Trophoblast cell (in vitro differentiated cells and primary cell): ENCODE results near the gene TMEM174.

ENCODE experiments used
- DNase-seq, 2 donors: peaks; one replicate each; pipeline ENCODE4 v3.0.0-alpha.2; 2016
- H2AFZ ChIP-seq: 2 replicates; pipeline ENCODE4 v1.6.1; 2013; ENCODE audit warnings: low read length, moderate library complexity, mild to moderate bottlenecking; ENCODE audit not compliant: insufficient read depth, poor library complexity
- H2AK5ac ChIP-seq: 2 replicates; pipeline ENCODE4 v1.6.1; 2013; ENCODE audit warnings: mild to moderate bottlenecking, low read length
- H2BK120ac ChIP-seq: 2 replicates; pipeline ENCODE4 v1.6.1; 2013; ENCODE audit warnings: low read length, mild to moderate bottlenecking, moderate library complexity; ENCODE audit not compliant: insufficient read depth, poor library complexity
- H2BK12ac ChIP-seq: 2 replicates; pipeline ENCODE4 v1.6.1; 2013; ENCODE audit warnings: mild to moderate bottlenecking, low read length, moderate library complexity
- H2BK5ac ChIP-seq: 2 replicates; pipeline ENCODE4 v1.6.1; 2013; ENCODE audit warnings: low read length, low read depth, moderate library complexity, mild to moderate bottlenecking; ENCODE audit not compliant: poor library complexity
- H3K14ac ChIP-seq: 2 replicates; pipeline ENCODE4 v1.6.1; 2013; ENCODE audit warnings: mild to moderate bottlenecking, low read length
- H3K18ac ChIP-seq: 2 replicates; pipeline ENCODE4 v1.6.1; 2013; ENCODE audit warnings: mild to moderate bottlenecking, low read length
- H3K23ac ChIP-seq: 2 replicates; pipeline ENCODE4 v1.6.1; 2013; ENCODE audit warnings: low read length
- H3K27ac ChIP-seq: 2 replicates; pipeline ENCODE4 v1.5.1; 2013; ENCODE audit warnings: low read depth, mild to moderate bottlenecking, inconsistent platforms, low read length, moderate library complexity
- H3K27me3 ChIP-seq: 2 replicates; pipeline ENCODE4 v1.6.1; 2013; ENCODE audit warnings: inconsistent platforms, mild to moderate bottlenecking, low read length, moderate library complexity; ENCODE audit not compliant: insufficient read depth
- H3K36me3 ChIP-seq, 2 experiments: 1 replicate in 1 of 2; 2 replicates in 1 of 2; pipeline ENCODE4 v1.6.1; 2013; ENCODE audit warnings: low read length in 2 of 2, mild to moderate bottlenecking in 2 of 2, moderate library complexity in 1 of 2; ENCODE audit not compliant: insufficient read depth in 2 of 2, control insufficient read depth in 1 of 2
- H3K4ac ChIP-seq: 2 replicates; pipeline ENCODE4 v1.6.1; 2013; ENCODE audit warnings: low read depth, mild to moderate bottlenecking, low read length, moderate library complexity
- H3K4me1 ChIP-seq, 2 experiments: 1 replicate in 1 of 2; 2 replicates in 1 of 2; pipeline ENCODE4 v1.6.1; 2013; ENCODE audit warnings: low read length in 2 of 2, mild to moderate bottlenecking in 2 of 2, moderate library complexity in 1 of 2; ENCODE audit not compliant: insufficient read depth in 2 of 2, control insufficient read depth in 1 of 2
- H3K4me2 ChIP-seq: 2 replicates; pipeline ENCODE4 v1.6.1; 2013; ENCODE audit warnings: inconsistent platforms, mild to moderate bottlenecking, low read length, moderate library complexity
- H3K4me3 ChIP-seq: 2 replicates; pipeline ENCODE4 v1.5.1; 2013; ENCODE audit warnings: mild to moderate bottlenecking, low read depth, low read length, inconsistent platforms
- H3K79me1 ChIP-seq: one replicate; pipeline ENCODE4 v1.6.1; 2013; ENCODE audit warnings: low read length
- H3K79me2 ChIP-seq: 2 replicates; pipeline ENCODE4 v1.6.1; 2013; ENCODE audit warnings: low read length, mild to moderate bottlenecking; ENCODE audit not compliant: control insufficient read depth, insufficient read depth, poor library complexity
- H3K9ac ChIP-seq: 2 replicates; pipeline ENCODE4 v1.6.1; 2013; ENCODE audit warnings: mild to moderate bottlenecking, low read length
- H3K9me3 ChIP-seq: 2 replicates; pipeline ENCODE4 v1.6.1; 2013; ENCODE audit warnings: low read depth, mild to moderate bottlenecking, control low read depth, inconsistent platforms, low read length; ENCODE audit not compliant: insufficient read depth
- H4K12ac ChIP-seq: 2 replicates; pipeline ENCODE4 v1.6.1; 2013; ENCODE audit warnings: low read depth, mild to moderate bottlenecking, low read length, moderate library complexity
- H4K8ac ChIP-seq: 2 replicates; pipeline ENCODE4 v1.6.1; 2013; ENCODE audit warnings: low read depth, mild to moderate bottlenecking, low read length, moderate library complexity
- H4K91ac ChIP-seq: one replicate; pipeline ENCODE4 v1.6.1; 2013; ENCODE audit warnings: low read depth, mild to moderate bottlenecking, low read length, moderate library complexity
- WGBS: extraction: QIAGEN DNeasy Blood & Tissue Kit; methylation state at CpG from one replicate; pipeline ENCODE4 v1.1.7; 2013; ENCODE audit warnings: missing lambda C conversion rate; ENCODE audit not compliant: insufficient read length, insufficient coverage; ENCODE audit errors: extremely low coverage; 5-methylcytosine and 5-hydroxymethylcytosine counted together

Gene TMEM174

DNA sequence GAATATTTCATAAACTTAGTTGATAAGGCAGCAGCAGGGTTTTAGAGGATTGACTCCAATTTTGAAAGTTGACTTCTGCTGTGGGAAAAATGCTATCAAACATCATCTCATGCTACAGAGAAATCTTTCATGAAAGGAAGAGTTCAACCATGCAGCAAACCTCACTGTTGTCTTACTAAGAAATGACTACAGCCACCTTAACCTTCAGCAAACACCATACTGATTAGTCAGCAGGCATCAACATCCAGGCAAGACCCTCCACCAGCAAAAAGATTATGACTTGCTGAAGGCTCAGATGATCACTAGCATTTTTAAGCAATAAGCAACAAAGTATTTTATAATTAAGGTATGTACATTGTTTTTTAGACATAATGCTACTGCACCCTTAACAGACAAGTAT is 7.6 kb downstream of the TMEM174 start:
- no peaks in the 10 kb centered on the region for H3K27me3 ChIP-seq
- H3K36me3 ChIP-seq, result no peaks in the 10 kb centered on the region
- H3K9ac ChIP-seq, result no peak overlapping the region
- no peak overlapping the region for H3K4ac ChIP-seq
- no peak overlapping the region for H2AK5ac ChIP-seq
- no peak overlapping the region for H3K23ac ChIP-seq
- H3K4me2 ChIP-seq, result no peak overlapping the region
- no peak overlapping the region for H4K12ac ChIP-seq
- no peak overlapping the region for H4K8ac ChIP-seq
- H3K79me1 ChIP-seq, result no peaks in the 10 kb centered on the region
- peaks cover 2% of the 10 kb centered on the region for H3K9me3 ChIP-seq
- H3K4me3 ChIP-seq, result no peak overlapping the region
- no peak overlapping the region for H2AFZ ChIP-seq
- no peak overlapping the region for H2BK12ac ChIP-seq
- no peak for DNase-seq
- H2BK5ac ChIP-seq, result no peak overlapping the region
- no peaks in the 10 kb centered on the region for H3K4me1 ChIP-seq
- no peak overlapping the region for H2BK120ac ChIP-seq
- H3K27ac ChIP-seq, result no peak overlapping the region
- no peak overlapping the region for H3K14ac ChIP-seq
- no peak overlapping the region for H3K18ac ChIP-seq
- no peak overlapping the region for H4K91ac ChIP-seq
- no peaks in the 10 kb centered on the region for H3K79me2 ChIP-seq

DNA sequence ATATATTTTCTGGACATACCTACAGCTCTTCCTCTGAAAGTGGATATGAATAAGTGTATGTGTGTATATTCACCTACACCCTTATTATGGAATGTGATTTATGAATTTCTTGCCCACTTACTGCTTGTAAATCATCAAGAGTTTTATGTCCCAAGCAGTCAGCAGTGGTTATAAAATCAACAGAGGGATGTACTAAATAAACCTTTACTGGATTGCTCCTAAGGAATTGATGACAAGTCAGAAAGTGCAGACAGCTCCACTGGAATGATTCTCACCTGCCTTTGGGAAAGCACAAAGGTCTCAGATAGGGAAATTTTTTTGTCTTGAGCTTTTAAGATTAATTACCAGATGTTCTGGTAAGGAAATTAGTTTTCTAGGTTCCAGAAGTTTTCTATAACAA is 9.3 kb downstream of the TMEM174 start:
- H3K14ac ChIP-seq, result no peak overlapping the region
- no peak overlapping the region for H3K9ac ChIP-seq
- H3K4ac ChIP-seq, result no peak overlapping the region
- H4K8ac ChIP-seq, result no peak overlapping the region
- DNase-seq, result no peak
- H2BK120ac ChIP-seq, result no peak overlapping the region
- H3K18ac ChIP-seq, result no peak overlapping the region
- no peak overlapping the region for H3K4me3 ChIP-seq
- H2BK12ac ChIP-seq, result no peak overlapping the region
- no peak overlapping the region for H2AFZ ChIP-seq
- no peak overlapping the region for H3K4me2 ChIP-seq
- H3K4me1 ChIP-seq, result no peaks in the 10 kb centered on the region
- no peak overlapping the region for H2BK5ac ChIP-seq
- H3K79me1 ChIP-seq, result no peaks in the 10 kb centered on the region
- H4K91ac ChIP-seq, result no peak overlapping the region
- no peak overlapping the region for H3K27ac ChIP-seq
- no peak overlapping the region for H3K23ac ChIP-seq
- no peaks in the 10 kb centered on the region for H3K27me3 ChIP-seq
- H3K9me3 ChIP-seq, result peaks cover 2% of the 10 kb centered on the region
- no peaks in the 10 kb centered on the region for H3K79me2 ChIP-seq
- H2AK5ac ChIP-seq, result no peak overlapping the region
- H3K36me3 ChIP-seq, result no peaks in the 10 kb centered on the region
- no peak overlapping the region for H4K12ac ChIP-seq

DNA sequence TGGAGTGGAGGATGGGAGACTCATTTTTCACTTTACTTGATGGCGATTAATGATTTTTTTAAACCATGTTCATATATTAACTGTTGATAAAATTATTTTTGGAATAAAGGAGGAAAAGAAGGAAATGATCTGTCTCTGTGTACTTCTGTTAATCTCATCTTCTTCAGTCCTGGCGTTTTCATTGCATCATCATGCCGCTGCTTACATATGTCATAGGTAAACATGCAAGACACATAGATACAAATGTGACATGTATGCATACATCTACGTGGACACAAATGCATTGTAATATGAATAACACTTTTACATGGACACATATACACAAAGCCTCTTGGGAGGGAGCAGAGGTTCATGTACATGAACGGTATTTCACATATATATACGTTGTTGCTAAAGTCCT is 10.0 kb downstream of the TMEM174 start:
- no peak for DNase-seq
- H3K79me2 ChIP-seq, result no peaks in the 10 kb centered on the region
- peaks cover 2% of the 10 kb centered on the region for H3K9me3 ChIP-seq
- WGBS, result no CpG with 5 or more reads among the region's 6 CpGs
- H2AFZ ChIP-seq, result no peak overlapping the region
- H4K12ac ChIP-seq, result no peak overlapping the region
- H3K23ac ChIP-seq, result no peak overlapping the region
- no peak overlapping the region for H3K14ac ChIP-seq
- H2AK5ac ChIP-seq, result no peak overlapping the region
- H3K27me3 ChIP-seq, result no peaks in the 10 kb centered on the region
- H2BK12ac ChIP-seq, result no peak overlapping the region
- no peak overlapping the region for H3K4ac ChIP-seq
- no peak overlapping the region for H3K4me3 ChIP-seq
- no peak overlapping the region for H3K27ac ChIP-seq
- H3K18ac ChIP-seq, result no peak overlapping the region
- no peak overlapping the region for H3K9ac ChIP-seq
- no peak overlapping the region for H2BK120ac ChIP-seq
- H4K91ac ChIP-seq, result no peak overlapping the region
- H2BK5ac ChIP-seq, result no peak overlapping the region
- no peaks in the 10 kb centered on the region for H3K79me1 ChIP-seq
- no peak overlapping the region for H4K8ac ChIP-seq
- no peaks in the 10 kb centered on the region for H3K4me1 ChIP-seq
- no peak overlapping the region for H3K4me2 ChIP-seq
- H3K36me3 ChIP-seq, result no peaks in the 10 kb centered on the region

DNA sequence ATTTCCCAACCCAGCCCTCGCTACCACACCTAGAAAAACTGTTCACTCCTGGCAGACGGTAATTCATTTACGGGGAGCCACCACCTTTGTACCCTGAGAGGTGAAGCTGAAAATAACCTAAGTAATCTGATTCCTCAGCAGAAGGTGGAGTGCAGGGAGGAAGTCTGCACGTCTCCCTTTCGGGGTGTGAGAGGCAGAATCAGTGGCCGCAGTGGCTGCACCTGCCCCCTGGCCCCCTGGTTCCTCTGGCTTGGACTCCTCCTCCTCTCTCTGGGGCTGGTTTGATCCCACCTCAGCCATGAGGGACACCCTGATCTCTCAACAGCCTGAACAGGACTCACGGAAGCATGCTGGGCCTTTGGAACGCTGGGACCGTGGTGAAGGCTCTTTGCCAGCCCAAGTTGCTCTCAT is 10.5 kb downstream of the TMEM174 start:
- DNase-seq, result no peak
- Histone ChIP-seq H3K79me2 (no peaks in the 10 kb centered on the region), H3K27ac (no peak overlapping the region), H3K9me3 (peaks cover 2% of the 10 kb centered on the region), H2BK5ac (no peak overlapping the region), H2AK5ac (no peak overlapping the region), H4K8ac (no peak overlapping the region), H3K23ac (no peak overlapping the region), H2BK12ac (no peak overlapping the region), H3K4me1 (no peaks in the 10 kb centered on the region), H3K79me1 (no peaks in the 10 kb centered on the region), H3K14ac (no peak overlapping the region), H3K4me3 (no peak overlapping the region), H3K36me3 (no peaks in the 10 kb centered on the region), H2BK120ac (no peak overlapping the region), H3K4ac (no peak overlapping the region), H3K18ac (no peak overlapping the region), H3K9ac (no peak overlapping the region), H4K91ac (no peak overlapping the region), H3K27me3 (no peaks in the 10 kb centered on the region), H2AFZ (no peak overlapping the region), H4K12ac (no peak overlapping the region), H3K4me2 (no peak overlapping the region)
- no CpG with 5 or more reads among the region's 9 CpGs for whole genome bisulfite sequencing

DNA sequence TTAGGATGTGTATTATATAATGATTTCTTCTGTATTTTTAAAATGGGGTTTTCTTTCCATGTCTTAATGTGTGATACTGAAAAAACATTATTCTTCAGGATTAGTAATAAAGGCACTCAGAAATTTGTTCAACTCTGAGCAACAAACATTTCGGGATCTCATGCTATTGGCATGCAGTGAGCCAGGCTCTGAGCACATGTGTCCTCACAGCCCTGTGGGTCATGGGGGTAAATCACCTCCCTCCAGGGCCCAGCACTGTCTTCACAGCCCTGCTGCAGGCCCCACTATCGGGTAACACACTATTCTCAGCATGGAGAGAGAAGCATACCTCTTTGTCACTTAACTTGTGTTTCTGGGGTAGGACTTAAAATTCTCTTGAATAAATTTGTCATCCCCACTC is 14.0 kb downstream of the TMEM174 start:
- Histone ChIP-seq H2BK12ac (no peak overlapping the region), H3K4me3 (no peak overlapping the region), H3K36me3 (no peaks in the 10 kb centered on the region), H3K14ac (no peak overlapping the region), H2BK5ac (no peak overlapping the region), H2BK120ac (no peak overlapping the region), H3K27ac (no peak overlapping the region), H4K91ac (no peak overlapping the region), H3K18ac (no peak overlapping the region), H4K8ac (no peak overlapping the region), H3K23ac (no peak overlapping the region), H3K79me2 (no peaks in the 10 kb centered on the region), H2AK5ac (no peak overlapping the region), H3K4me1 (peaks cover 0 to 2% of the 10 kb centered on the region in 2 experiments), H3K79me1 (no peaks in the 10 kb centered on the region), H3K4ac (no peak overlapping the region), H4K12ac (no peak overlapping the region), H3K27me3 (no peaks in the 10 kb centered on the region), H3K9ac (no peak overlapping the region), H2AFZ (no peak overlapping the region), H3K9me3 (peaks cover 3% of the 10 kb centered on the region), H3K4me2 (no peak overlapping the region)
- DNase-seq, result peak; percentile 76 to 84
- no CpG with 5 or more reads among the region's 2 CpGs for WGBS
